HepG2 (cell line): ENCODE data around the gene TALDO1. TPM values are rescaled to one million over a fixed set of nuclear protein-coding genes. Genes with fewer than 3 reads are reported as not detected.

Experiments used
- CHD4 ChIP-seq: fragments of 200-600 bp; sonication (generic); IDR thresholded peaks from 2 replicates; pipeline ENCODE4 v1.7.0; 2017; ENCODE audit warnings: mild to moderate bottlenecking, low read length, borderline replicate concordance
- CSRNP1 ChIP-seq: sonication (generic); formaldehyde crosslinking; IDR thresholded peaks from 2 replicates; pipeline ENCODE4 v1.8.1; 2023; ENCODE audit warnings: mild to moderate bottlenecking, missing genetic modification reagents
- GZF1 ChIP-seq: sonication (generic); formaldehyde crosslinking; IDR thresholded peaks from 2 replicates; pipeline ENCODE4 v1.5.1; 2020; ENCODE audit warnings: mild to moderate bottlenecking, missing genetic modification reagents
- HDAC1 ChIP-seq: sonication (generic); formaldehyde crosslinking; IDR thresholded peaks from 2 replicates; pipeline ENCODE4 v1.5.1; 2020; ENCODE audit warnings: mild to moderate bottlenecking, missing genetic modification reagents
- PCBP2 ChIP-seq: fragments of 200-400 bp; formaldehyde crosslinking; optimal IDR thresholded peaks from 2 replicates; pipeline ENCODE3; 2018; ENCODE audit warnings: low read length, low read depth; ENCODE audit not compliant: poor library complexity, severe bottlenecking
- RFX1 ChIP-seq: fragments of 450-650 bp; IDR thresholded peaks from 2 replicates; pipeline ENCODE4 v1.6.1; 2017
- RXRA ChIP-seq: sonication (generic); formaldehyde crosslinking; IDR thresholded peaks from 2 replicates; pipeline ENCODE4 v1.5.1; 2020; ENCODE audit warnings: missing genetic modification reagents
- SMARCC2 ChIP-seq: fragments of 450-650 bp; IDR thresholded peaks from 2 replicates; pipeline ENCODE4 v1.6.1; 2017; ENCODE audit warnings: antibody characterized with exemption, mild to moderate bottlenecking
- ZNF382 ChIP-seq: sonication (generic); formaldehyde crosslinking; IDR thresholded peaks from 2 replicates; pipeline ENCODE4 v1.5.0; 2020; ENCODE audit warnings: missing genetic modification reagents, mild to moderate bottlenecking, borderline replicate concordance
- ZNF446 ChIP-seq: sonication (generic); formaldehyde crosslinking; IDR thresholded peaks from 2 replicates; pipeline ENCODE4 v1.5.0; 2020; ENCODE audit warnings: mild to moderate bottlenecking, missing genetic modification reagents
- ZNF766 ChIP-seq: sonication (generic); formaldehyde crosslinking; IDR thresholded peaks from 2 replicates; pipeline ENCODE4 v1.5.0; 2020; ENCODE audit warnings: missing genetic modification reagents, borderline replicate concordance
- ZNF773 ChIP-seq: sonication (generic); formaldehyde crosslinking; IDR thresholded peaks from 2 replicates; pipeline ENCODE4 v1.4.0; 2020; ENCODE audit warnings: missing genetic modification reagents, borderline replicate concordance
- ZSCAN9 ChIP-seq: IDR thresholded peaks from 2 replicates; pipeline ENCODE4 v1.6.1; 2016; ENCODE audit warnings: borderline replicate concordance
- polyA plus RNA-seq, 8 experiments: library from polyadenylated mRNA; depleted of rRNA in 3 of 8; stranded (reverse) in 7 of 8; unstranded in 1 of 8; fragments of >200 nt; fragmentation: Illumina TruSeq in 4 of 8; extraction: Trizol in 4 of 8; gene quantifications; 2 replicates each; pipeline versions ENCODE4 v1.2.1 to v1.2.3, GENCODE V29; 2011 to 2016; ENCODE audit warnings: low read depth in 4 of 8, missing spikeins in 1 of 8, mixed read lengths in 1 of 8; ENCODE audit not compliant: insufficient read depth in 1 of 8
- total RNA-seq, 5 experiments: library from RNA; depleted of rRNA; stranded (reverse); fragments of >200 nt; fragmentation: Illumina TruSeq; extraction: Trizol; gene quantifications; 2 replicates each; pipeline ENCODE4 v1.2.3, GENCODE V29; 2016; ENCODE audit warnings: low read depth in 1 of 5
- TF ChIP-seq, protein P1 (sequence below), 2 experiments: fragments of 450-650 bp in 1 of 2; sonication (generic) in 1 of 2; formaldehyde crosslinking in 1 of 2; IDR thresholded peaks; 2 replicates each; pipeline versions ENCODE4 v1.6.1 to v1.8.0; 2016 to 2022; ENCODE audit warnings: antibody characterized with exemption in 1 of 2, mild to moderate bottlenecking in 1 of 2, missing genetic modification reagents in 1 of 2
- TF ChIP-seq, protein P2 (sequence below): sonication (generic); formaldehyde crosslinking; IDR thresholded peaks from 2 replicates; pipeline ENCODE4 v1.4.0; 2020; ENCODE audit warnings: missing genetic modification reagents, borderline replicate concordance

Gene TALDO1
- total and polyA plus RNA-seq, 2 of the 13 experiments (the other 11 are each of a cell fraction or from before 2014, with no cell fraction given) = 107 to 240 TPM

- TF ChIP-seq, protein P1, sequence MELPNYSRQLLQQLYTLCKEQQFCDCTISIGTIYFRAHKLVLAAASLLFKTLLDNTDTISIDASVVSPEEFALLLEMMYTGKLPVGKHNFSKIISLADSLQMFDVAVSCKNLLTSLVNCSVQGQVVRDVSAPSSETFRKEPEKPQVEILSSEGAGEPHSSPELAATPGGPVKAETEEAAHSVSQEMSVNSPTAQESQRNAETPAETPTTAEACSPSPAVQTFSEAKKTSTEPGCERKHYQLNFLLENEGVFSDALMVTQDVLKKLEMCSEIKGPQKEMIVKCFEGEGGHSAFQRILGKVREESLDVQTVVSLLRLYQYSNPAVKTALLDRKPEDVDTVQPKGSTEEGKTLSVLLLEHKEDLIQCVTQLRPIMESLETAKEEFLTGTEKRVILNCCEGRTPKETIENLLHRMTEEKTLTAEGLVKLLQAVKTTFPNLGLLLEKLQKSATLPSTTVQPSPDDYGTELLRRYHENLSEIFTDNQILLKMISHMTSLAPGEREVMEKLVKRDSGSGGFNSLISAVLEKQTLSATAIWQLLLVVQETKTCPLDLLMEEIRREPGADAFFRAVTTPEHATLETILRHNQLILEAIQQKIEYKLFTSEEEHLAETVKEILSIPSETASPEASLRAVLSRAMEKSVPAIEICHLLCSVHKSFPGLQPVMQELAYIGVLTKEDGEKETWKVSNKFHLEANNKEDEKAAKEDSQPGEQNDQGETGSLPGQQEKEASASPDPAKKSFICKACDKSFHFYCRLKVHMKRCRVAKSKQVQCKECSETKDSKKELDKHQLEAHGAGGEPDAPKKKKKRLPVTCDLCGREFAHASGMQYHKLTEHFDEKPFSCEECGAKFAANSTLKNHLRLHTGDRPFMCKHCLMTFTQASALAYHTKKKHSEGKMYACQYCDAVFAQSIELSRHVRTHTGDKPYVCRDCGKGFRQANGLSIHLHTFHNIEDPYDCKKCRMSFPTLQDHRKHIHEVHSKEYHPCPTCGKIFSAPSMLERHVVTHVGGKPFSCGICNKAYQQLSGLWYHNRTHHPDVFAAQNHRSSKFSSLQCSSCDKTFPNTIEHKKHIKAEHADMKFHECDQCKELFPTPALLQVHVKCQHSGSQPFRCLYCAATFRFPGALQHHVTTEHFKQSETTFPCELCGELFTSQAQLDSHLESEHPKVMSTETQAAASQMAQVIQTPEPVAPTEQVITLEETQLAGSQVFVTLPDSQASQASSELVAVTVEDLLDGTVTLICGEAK (IDR thresholded peaks at IDR 0.05) = no peak
- TF ChIP-seq, protein P1 (CRISPR knock-in tag; IDR thresholded peaks at IDR 0.05) = no peak
- TF ChIP-seq ZNF773 (CRISPR knock-in tag) (no peak), GZF1 (CRISPR knock-in tag) (no peak), CHD4 (no peak), ZNF766 (no peak), ZSCAN9 (CRISPR knock-in tag) (no peak), SMARCC2 (no peak), ZNF446 (no peak; the same call in 1 of the 2 replicates), RXRA (no peak), ZNF382 (CRISPR knock-in tag) (no peak), RFX1 (no peak), HDAC1 (CRISPR knock-in tag) (no peak), PCBP2 (no peak), CSRNP1 (CRISPR knock-in tag) (no peak)
- TF ChIP-seq, protein P2, sequence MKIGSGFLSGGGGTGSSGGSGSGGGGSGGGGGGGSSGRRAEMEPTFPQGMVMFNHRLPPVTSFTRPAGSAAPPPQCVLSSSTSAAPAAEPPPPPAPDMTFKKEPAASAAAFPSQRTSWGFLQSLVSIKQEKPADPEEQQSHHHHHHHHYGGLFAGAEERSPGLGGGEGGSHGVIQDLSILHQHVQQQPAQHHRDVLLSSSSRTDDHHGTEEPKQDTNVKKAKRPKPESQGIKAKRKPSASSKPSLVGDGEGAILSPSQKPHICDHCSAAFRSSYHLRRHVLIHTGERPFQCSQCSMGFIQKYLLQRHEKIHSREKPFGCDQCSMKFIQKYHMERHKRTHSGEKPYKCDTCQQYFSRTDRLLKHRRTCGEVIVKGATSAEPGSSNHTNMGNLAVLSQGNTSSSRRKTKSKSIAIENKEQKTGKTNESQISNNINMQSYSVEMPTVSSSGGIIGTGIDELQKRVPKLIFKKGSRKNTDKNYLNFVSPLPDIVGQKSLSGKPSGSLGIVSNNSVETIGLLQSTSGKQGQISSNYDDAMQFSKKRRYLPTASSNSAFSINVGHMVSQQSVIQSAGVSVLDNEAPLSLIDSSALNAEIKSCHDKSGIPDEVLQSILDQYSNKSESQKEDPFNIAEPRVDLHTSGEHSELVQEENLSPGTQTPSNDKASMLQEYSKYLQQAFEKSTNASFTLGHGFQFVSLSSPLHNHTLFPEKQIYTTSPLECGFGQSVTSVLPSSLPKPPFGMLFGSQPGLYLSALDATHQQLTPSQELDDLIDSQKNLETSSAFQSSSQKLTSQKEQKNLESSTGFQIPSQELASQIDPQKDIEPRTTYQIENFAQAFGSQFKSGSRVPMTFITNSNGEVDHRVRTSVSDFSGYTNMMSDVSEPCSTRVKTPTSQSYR (CRISPR knock-in tag) = no peak
Measured at GRCh38 chr11:705646-706438, 41.4 kb upstream of the TALDO1 start, which contains the start of gene EPS8L2 (continued).
